CD4-positive, alpha-beta T cell treated with Interferon alpha-2 for 1 hour (primary cell): Measurements from ENCODE around the gene SUCLG2.

Experiments used
- DNase-seq, 2 donors: peaks; one replicate each; pipeline ENCODE4 v3.0.0-alpha.2; 2020 to 2022

SUCLG2 gene, protein sequence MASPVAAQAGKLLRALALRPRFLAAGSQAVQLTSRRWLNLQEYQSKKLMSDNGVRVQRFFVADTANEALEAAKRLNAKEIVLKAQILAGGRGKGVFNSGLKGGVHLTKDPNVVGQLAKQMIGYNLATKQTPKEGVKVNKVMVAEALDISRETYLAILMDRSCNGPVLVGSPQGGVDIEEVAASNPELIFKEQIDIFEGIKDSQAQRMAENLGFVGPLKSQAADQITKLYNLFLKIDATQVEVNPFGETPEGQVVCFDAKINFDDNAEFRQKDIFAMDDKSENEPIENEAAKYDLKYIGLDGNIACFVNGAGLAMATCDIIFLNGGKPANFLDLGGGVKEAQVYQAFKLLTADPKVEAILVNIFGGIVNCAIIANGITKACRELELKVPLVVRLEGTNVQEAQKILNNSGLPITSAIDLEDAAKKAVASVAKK

DNA sequence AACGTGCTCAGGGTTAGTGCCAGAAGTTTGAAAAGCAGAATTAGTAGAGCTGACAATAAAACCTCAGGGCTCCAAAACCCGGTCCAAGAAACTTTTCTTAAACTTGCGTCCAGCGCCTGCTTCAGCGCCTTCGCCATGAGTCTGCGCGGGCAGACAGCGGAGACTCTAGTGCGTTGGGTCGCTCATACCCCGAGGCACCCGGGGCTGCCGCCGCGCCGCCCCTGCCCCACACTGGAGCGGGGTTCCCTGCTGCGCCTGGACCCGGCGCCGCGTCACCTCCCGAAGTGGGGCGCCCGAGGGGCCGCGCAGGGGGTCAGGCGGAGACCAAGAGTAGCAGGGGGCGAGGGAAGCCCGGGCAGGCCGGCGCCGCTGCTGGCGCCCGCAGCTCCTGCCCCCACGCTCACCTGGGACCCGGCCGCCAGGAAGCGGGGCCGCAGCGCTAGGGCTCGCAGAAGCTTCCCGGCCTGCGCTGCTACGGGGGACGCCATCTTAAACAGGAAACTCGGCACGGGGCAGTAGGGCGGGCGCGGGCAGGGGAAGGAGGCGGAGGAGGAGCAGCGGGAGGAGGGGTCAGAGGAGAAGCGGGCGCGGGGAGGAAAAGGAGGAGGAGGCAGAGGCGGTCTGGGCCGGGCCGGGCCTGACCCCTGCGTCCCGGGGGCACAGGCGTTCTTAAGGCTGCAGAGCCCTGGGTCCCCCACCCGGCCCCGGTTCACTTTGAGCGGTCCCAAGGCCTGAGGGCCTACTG lies at the start of gene SUCLG2:
SUCLG2 (minus strand) TSS at position 514 of the 745 bp plus-strand sequence; CDS start at position 488, 26 bp downstream.
- peak; percentile 78 to 83 for DNase-seq

DNA sequence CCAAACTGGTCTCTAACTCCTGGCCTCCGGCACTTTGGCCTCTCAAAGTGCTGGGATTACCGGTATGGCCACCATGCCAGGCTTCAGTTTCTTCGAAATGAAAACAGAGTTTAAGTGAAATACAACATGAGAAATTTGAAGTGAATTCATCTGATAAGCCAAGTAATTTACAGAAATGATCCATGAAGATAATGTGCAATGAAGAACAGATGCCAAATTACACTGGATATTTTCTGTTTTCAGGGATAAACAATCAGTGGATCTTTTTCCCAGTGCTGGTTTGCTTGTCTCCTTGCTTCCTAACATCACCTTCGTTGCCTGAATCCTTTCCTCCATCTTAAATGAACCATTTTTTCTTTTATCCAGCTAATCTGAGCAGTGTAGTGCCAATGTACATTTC lies 46.2 kb upstream of the SUCLG2 start:
- DNase-seq = no peak

DNA sequence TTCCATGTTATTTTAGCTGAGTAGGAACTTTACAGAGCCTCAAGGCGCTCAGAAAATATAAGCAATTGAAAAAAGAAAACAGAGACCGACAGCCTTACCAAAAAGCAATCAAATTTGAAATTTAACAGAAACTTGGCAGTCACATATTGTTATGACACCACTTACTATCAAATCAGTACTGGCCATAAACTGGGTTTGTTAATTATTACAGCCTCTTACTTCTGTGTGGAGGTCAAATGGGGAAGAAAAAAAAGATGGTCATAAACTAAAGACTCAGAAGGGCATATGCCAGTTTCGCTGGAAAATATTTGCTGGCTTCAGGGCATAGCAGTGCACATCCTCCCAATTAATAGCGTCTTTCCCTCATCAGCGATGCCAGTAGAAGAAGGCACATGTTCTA lies 45.5 kb upstream of the SUCLG2 start:
- no peak for DNase-seq

DNA sequence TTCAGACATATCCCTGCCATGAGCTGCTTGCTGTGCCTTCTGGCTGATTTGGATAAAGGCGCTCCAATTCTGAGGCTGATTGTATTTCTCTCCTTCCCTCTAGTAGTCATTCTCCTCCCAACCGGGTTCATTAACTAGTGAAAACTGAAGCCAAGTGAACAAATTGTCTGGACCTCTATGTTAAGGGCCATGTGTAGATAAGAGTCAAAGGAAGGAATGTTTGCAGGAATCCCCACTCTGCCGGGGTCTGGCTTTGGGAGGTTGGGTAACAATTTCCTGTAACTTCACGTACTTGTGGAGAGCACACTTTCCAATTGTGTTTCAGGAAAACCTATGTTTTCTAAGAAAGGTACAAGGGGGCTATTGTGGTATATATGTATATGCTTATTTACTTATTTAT lies 38.2 kb upstream of the SUCLG2 start:
- DNase-seq = no peak

DNA sequence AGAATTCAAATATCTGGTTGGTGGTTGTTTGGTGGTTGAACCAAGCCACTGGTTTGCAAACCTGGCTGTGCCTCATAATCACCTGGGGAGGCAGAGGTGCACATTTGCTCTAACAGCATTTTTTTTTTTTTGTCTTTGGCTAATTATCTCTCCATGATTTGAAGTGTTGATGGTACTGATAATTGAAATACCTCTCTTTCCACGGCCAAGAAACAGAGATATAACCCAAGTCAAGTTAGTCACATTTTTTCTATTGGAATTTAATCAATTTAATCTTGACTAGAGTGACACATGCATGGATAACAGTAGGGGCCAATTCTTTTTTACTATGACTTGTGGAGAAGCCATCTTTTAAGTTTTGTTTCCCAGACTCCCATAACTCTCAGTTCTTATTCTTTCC lies 37.5 kb upstream of the SUCLG2 start:
- DNase-seq = no peak

DNA sequence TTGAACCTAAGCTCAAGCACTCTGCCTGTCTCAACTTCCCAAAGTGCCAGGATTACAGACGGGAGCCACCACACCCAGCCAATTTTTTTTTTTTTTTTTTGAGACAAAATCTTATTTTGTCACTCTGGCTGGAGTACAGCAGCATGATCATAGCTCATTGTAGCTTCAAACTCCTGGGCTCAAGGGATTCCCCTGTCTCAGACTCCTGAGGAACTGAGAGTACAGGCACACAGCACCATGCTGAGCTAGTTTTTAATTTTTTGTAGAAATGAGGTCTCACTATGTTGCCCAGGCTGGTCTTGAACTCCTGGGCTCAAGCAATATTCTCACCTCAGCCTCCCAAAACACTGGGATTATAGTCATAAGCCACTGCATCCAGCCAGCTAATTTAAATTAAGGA lies 36.8 kb upstream of the SUCLG2 start:
- no peak for DNase-seq

DNA sequence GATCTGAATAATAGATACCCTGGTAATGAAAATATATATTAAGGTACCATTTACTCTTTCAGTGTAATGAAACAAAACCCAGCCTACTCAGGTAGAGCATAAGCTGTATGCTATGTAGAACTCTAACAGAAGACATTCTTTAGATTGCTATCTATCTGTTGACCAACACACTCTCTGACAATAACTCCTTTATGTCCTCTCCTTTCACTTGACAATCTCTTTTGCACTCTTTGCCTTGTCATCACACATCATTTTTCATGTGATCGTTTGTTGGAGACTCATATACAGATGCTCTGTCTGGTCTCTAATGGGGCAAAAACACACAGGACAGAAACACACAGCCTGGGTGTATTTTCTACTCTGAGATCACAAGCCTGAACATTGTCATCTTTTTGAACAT lies 35.4 kb upstream of the SUCLG2 start:
- no peak for DNase-seq

DNA sequence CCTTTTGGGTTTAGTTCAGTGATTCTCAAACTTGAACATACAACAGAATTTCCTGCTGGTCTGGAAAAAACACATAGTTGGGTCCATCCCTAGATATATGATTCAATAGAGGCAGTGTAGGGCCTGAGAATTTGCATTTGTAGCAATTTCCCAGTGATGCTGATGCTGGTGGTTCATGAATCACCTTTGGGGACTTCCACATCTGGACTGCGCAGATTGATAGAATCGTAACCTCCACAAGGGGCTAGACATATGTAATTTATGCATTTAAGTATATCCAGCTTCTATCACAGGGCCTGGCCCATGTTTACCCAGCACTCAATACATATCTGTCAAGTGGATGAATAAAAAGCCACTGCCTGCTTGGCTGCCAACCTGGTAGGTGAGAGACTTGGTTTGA lies 33.8 kb upstream of the SUCLG2 start:
- DNase-seq = no peak

DNA sequence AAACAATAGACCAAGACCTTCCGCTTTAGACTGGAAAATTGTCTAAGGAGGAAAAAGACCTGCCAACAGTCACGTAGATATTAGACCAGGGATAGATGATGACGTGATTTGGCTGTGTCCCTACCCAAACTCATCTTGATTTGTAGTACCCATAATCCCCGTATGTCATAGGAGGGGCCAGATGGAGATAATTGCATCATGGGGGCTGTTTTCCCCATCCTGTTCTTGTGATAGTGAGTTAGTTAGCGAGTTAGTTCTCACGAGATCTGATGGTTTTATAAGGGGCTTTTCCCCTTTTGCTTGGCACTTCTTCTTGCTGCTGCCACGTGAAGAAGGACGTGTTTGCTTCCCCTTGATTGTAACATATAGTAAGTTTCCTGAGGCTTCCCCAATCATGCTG lies 31.7 kb upstream of the SUCLG2 start:
- no peak for DNase-seq

DNA sequence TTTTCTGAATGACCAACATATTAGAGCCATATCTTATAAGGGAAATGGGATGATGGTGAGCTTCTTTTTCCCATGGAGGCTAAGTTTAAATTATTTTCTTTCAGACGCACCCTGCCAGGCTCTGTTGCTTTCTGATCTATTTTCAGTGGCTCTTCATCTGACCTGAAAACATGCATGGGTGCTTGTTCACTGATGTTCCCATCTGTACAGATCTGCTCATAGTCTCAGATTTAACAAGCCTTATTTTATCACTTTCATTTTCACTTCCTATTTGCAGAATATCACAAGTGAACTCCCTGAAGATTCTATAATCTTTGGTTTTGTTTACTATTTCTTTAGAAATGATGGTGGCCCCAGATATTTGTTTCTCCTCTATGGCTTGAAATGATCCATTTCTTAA lies 31.1 kb upstream of the SUCLG2 start:
- peak; percentile 8 to 27 for DNase-seq

DNA sequence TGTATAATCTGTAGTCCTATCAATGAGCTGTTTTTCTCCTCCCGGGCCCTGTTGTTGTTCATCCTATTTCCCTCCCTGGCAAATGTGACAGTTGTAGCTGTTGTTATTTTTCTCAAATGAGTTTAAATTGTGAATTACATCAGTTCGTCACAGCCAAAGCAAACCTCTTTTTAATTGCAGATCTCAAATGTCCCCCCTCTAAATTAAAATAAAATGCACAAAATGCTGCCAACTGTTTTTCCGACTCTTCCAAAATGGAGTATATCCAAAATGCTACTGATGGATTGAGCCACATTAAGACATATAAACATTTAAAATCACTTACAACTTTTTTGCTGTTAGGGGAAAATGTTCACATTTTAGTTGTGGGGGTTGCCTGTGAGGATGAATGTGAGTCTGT lies 29.8 kb upstream of the SUCLG2 start:
- DNase-seq = no peak

DNA sequence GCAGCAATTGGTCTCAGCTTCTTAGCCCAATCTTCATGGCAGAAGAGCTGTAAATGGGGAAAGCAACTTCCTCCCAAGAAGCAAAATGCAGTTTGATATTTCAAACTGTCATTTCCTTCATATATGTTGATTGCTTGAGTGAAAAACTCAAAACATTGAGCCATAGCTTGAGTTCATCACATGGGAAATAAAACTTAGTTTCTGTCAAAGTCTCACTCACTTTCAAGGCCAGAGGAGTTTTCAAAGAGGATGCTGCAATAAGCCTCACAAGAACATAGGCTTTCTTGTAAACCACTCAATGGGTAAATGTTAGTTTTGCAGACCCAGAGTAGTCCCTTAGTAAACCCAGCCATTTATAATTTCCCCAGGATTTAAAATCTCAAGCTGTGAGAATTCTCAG lies 29.1 kb upstream of the SUCLG2 start:
- no peak for DNase-seq

DNA sequence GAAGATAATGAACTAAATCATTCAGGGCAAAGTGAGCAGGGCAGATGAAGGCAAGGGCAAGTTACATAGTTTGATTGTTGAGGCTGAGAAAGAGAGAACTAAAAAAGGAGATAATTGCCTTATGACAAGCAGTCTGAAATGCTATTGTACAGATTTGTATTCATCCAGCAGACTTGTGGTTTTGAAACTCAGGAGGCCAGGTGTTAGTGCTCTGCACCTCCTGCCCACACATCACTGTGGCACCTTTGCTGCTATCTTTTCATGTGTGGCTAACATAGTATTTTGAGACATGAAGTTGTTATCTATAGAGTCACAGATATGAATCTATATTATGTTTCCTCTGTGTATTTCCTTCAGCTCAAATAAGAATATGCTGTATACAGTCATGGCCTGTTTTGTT lies 24.3 kb upstream of the SUCLG2 start:
- DNase-seq = peak in 1 of 2 donors; percentile 11

DNA sequence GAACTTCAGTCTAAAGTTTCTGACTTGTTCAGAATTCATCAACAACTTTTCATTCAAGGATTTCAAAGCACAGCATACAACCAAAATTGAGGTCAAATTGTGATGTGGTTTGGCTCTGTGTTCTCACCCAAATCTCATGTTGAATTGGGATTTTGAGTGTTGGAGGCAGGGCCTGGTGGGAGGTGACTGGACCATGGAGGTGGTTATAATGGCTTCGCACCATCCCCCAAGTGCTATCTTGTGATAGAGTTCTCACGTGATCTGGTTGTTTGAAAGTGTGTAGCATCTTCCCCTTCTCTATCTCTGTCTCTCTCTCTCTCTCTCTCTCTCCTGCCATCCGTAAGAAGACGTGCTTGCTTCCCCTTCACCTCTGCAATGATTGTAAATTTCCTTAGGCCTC lies 19.6 kb upstream of the SUCLG2 start:
- DNase-seq = no peak

DNA sequence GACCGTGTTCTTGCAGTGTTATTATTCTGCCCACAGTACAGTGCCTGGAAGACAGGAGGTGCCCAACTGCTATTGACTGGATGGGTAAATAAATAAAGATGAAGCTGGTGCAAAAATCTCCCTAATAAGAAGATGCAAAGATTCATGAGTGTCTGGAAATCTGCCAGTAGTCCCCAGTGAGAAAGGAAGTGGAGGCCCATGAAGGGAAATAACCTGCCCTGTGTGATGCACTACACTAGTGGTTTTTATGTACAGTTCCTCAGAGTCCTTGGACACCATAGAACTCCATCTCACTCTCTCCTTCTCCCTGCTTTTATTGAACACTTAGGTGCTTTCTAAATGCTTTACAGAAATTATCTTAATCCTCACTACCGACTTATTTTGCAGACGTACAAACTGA lies 8.3 kb upstream of the SUCLG2 start:
- peak in 1 of 2 donors; percentile 50 for DNase-seq

DNA sequence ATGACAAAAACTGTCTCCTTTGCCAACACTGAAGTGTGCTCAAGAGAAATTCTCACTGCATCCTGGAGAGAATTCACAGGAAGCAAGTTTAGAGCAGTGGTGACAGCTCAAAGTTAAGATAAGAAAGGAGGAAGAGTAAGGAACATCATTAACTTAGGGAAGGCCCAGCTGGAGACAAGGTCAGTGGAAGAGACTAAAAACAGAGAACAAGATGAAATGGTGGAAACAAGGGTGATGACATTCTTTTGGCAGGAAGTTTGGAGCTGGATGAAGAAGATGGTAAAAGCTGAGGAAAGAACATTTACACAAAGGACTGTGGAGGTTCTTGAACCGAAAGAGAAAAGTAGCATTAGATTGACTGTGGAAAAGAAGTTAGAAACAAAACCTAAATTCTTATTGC lies 6.7 kb upstream of the SUCLG2 start:
- no peak for DNase-seq

DNA sequence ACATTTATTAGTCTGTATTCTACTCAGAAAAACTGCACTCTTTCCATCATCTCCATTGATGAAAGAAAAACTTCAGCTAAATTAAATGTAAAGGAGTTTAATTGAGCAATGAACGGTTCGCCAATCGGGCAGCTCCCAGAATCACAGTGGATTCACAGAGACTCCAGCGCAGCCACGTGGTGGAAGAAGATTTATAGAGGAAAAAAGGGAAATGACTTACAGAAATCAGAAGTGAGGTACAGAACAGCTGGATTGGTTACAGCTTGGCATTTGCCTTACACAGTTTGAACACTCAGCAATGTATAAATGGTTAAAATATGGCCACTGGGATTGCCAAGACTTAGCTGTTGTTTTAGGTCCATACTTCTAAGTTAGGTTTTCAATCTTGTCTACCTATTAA lies 2.8 kb upstream of the SUCLG2 start:
- DNase-seq = no peak

DNA sequence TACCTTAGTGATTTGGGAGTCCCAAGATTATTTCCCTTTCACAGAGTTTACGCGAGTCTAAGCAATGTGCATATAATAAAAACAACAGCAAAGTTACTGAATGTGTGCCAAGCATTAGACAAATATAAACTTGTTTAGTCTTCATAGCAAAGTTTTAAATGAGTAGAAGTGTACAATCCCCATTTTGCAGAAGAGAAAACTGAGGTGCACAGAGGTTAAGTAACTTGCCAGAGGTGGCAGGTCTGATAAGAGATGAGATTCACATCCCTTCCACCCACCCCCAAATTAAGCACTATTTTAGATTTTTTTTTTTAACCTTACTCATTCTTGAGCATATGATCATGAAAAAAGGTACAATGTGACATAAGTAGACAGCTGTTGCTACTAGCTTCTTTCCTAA lies 2.2 kb upstream of the SUCLG2 start:
- DNase-seq = no peak

DNA sequence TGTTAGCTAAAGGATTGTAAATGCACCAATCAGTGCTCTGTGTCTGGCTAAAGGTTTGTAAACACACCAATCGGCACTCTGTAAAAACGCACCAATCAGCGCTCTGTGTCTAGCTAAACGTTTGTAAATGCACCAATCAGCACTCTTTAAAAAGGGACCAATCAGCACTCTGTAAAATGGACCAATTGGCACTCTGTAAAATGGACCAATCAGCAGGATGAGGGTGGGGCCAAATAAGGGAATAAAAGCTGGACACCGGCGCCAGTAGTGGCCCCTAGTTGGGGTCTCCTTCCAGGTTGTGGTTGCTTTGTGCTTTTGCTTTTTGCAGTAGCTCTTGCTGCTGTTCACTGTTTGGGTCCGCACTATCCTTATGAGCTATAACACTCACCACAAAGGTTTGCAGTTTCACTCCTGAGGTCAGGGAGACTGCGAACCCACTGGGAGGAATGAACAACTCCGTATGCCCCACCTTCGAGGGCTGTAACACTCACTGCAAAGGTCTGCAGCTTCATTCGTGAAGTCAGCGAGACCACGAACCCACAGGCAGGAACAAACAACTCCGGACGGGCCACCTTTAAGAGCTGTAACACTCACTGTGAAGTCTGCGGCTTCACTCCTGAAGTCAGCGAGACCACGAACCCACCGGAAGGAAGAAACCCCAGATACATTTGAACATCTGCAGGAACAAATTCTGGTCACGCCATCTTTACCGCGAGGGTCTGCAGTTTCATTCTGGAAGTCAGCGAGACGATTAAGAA lies 1.1 kb upstream of the SUCLG2 start:
- peak; percentile 75 to 87 for DNase-seq

DNA sequence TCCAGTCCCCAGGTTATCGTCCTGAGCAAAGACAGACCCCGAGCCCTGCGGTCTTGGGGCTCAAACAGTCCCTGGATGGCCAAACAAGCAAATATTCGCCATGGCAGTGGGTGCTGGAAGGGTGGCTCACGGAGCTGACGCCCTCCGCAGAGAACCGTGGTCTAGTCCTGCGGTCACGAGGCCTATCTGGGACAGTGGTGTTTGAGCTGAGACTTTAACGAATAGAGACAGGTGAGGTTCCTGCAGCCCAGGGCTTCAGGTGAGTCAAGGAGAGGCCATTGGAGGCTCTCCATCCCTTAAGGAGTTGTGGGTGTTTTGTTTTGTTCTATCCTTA lies 399 bp upstream of the SUCLG2 start:
- no peak for DNase-seq

DNA sequence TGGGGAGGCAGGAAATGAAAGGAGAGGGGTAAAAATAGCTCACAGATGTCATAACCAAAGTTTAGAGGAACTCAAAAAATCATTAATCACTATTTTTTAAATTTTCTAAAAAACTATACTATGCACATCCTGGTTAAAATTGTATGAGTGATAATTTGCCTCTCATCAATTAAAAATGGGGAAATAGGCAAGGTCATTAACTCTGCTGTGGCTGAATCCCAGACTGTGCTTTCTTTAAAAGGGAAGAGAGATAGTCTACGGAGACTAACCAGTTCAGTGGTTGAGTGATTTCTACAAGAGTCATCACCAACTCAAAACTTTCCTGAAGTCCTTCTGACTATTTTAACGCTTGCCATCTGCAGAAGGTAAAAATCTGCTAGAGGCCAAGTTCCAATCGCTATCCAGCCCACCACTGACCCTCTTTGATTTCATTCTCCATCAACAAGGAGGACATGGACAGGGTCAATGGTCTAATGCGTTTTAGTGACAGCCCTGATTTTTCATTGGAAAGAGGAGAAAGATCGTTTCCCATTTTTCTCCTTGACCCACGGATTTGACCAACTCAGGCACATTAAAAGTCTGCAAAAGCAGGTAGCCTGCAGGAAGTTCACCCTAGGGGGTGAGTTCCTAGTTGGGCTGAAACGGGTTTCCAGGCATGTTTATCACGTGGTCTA lies 850 bp downstream of the SUCLG2 start:
- no peak for DNase-seq

DNA sequence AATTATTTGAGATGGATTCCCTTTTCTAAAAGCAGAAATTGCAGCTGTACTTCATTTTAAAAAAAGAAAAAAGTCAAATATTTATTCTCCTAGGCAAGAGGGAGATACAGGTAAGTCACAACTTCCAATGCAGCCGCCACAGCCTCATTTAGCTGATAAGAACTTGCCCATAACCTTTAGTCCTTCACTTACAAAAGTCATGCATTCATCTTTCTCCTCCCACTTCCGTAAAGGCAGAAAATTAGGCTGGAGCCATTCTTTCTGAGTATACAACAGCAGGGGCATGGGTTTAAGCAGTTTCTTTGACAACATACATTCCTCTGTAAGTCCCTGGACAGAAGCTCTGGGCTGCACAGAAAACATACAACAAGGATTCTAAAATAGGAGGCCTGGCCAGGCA lies 4.3 kb downstream of the SUCLG2 start:
- no peak for DNase-seq

DNA sequence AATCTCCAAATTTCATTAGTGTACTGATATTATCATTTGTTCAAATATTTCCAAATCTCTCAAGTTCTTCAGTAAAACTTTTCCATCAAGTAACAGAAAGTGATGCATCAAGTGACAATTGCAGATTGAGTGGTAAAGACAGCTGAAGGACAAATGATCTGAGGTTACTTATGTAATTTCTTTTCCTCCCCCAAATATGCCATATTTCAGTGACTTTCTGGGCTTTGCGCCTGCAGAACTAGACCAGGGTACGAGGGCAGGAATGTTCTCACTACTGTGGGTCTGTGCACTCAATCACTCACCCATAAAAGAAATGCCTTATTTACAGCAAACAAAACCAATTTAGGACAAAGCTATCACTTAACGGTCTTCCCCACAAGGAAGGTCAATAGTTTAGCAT lies 4.7 kb downstream of the SUCLG2 start:
- no peak for DNase-seq
